ENCODE results near the gene ADAMTS12.
"Not testable (repeated sequence)": the region's sequence is repeated elsewhere in the genome, so short reads cannot be mapped to it uniquely, and the experiment has no call there.

Gene ADAMTS12

GRCh38 chr5:33579152-33579551 is 312.6 kb downstream of the ADAMTS12 start:
- DNase-seq = no peak
- in situ Hi-C loops (cut with MboI; ENCODE audit: low pct_unique_long_range_greater_than_20kb, low sequenced_read_pairs) = no loop called here

- no peak for DNase-seq
- in situ Hi-C loops (cut with MboI; ENCODE audit: low pct_unique_long_range_greater_than_20kb, low sequenced_read_pairs) = no loop called here
These were observed 314.8 kb downstream of the ADAMTS12 start for GRCh38 chr5:33576726-33577590.

- no peak for DNase-seq
These were observed 326.5 kb downstream of the ADAMTS12 start for GRCh38 chr5:33565324-33565723.

GRCh38 chr5:33563983-33564908 is 327.5 kb downstream of the ADAMTS12 start:
- in situ Hi-C loops (cut with MboI; ENCODE audit: low pct_unique_long_range_greater_than_20kb, low sequenced_read_pairs) = no loop called here
- no peak for DNase-seq

More at GRCh38 chr5:33565324-33565723, 326.5 kb downstream of the ADAMTS12 start:
- in situ Hi-C loops (cut with MboI; ENCODE audit: low pct_unique_long_range_greater_than_20kb, low sequenced_read_pairs) = no loop called here

GRCh38 chr5:33563530-33563929 is 328.3 kb downstream of the ADAMTS12 start:
- in situ Hi-C loops (cut with MboI; ENCODE audit: low pct_unique_long_range_greater_than_20kb, low sequenced_read_pairs) = no loop called here
- no peak for DNase-seq

- in situ Hi-C loops (cut with MboI; ENCODE audit: low pct_unique_long_range_greater_than_20kb, low sequenced_read_pairs) = no loop called here
- no peak for DNase-seq
These were observed 333.3 kb downstream of the ADAMTS12 start for GRCh38 chr5:33558489-33558888.

- in situ Hi-C loops (cut with MboI; ENCODE audit: low pct_unique_long_range_greater_than_20kb, low sequenced_read_pairs) = no loop called here
- DNase-seq = no peak
These were observed 334.2 kb downstream of the ADAMTS12 start for GRCh38 chr5:33557605-33558004.

- in situ Hi-C loops (cut with MboI; ENCODE audit: low pct_unique_long_range_greater_than_20kb, low sequenced_read_pairs) = no loop called here
These were observed 335.2 kb downstream of the ADAMTS12 start for GRCh38 chr5:33556330-33557328.

GRCh38 chr5:33549982-33550567 is 341.7 kb downstream of the ADAMTS12 start:
- no peak for DNase-seq
- in situ Hi-C loops (cut with MboI; ENCODE audit: low pct_unique_long_range_greater_than_20kb, low sequenced_read_pairs) = no loop called here

More at GRCh38 chr5:33556330-33557328, 335.2 kb downstream of the ADAMTS12 start:
- DNase-seq = no peak

- DNase-seq; in situ Hi-C loops (cut with MboI; ENCODE audit: low pct_unique_long_range_greater_than_20kb, low sequenced_read_pairs): not testable (repeated sequence)
These were observed 352.0 kb downstream of the ADAMTS12 start for GRCh38 chr5:33539790-33540189.

GRCh38 chr5:33539212-33539611 is 352.6 kb downstream of the ADAMTS12 start:
- in situ Hi-C loops (cut with MboI; ENCODE audit: low pct_unique_long_range_greater_than_20kb, low sequenced_read_pairs) = no loop called here
- DNase-seq = no peak

- in situ Hi-C loops (cut with MboI; ENCODE audit: low pct_unique_long_range_greater_than_20kb, low sequenced_read_pairs) = no loop called here
- DNase-seq = no peak
These were observed 353.6 kb downstream of the ADAMTS12 start for GRCh38 chr5:33538201-33538600.

- in situ Hi-C loops (cut with MboI; ENCODE audit: low pct_unique_long_range_greater_than_20kb, low sequenced_read_pairs) = no loop called here
- no peak for DNase-seq
These were observed 354.6 kb downstream of the ADAMTS12 start for GRCh38 chr5:33537240-33537639.

- no peak for DNase-seq
- in situ Hi-C loops (cut with MboI; ENCODE audit: low pct_unique_long_range_greater_than_20kb, low sequenced_read_pairs) = no loop called here
These were observed 355.0 kb downstream of the ADAMTS12 start for GRCh38 chr5:33536802-33537201.

- in situ Hi-C loops (cut with MboI; ENCODE audit: low pct_unique_long_range_greater_than_20kb, low sequenced_read_pairs) = no loop called here
- DNase-seq = no peak
These were observed 360.0 kb downstream of the ADAMTS12 start for GRCh38 chr5:33531824-33532223.

- no peak for DNase-seq
- in situ Hi-C loops (cut with MboI; ENCODE audit: low pct_unique_long_range_greater_than_20kb, low sequenced_read_pairs) = no loop called here
These were observed 360.8 kb downstream of the ADAMTS12 start for GRCh38 chr5:33531037-33531298.

GRCh38 chr5:33530183-33531036 is 361.4 kb downstream of the ADAMTS12 start:
- in situ Hi-C loops (cut with MboI; ENCODE audit: low pct_unique_long_range_greater_than_20kb, low sequenced_read_pairs) = no loop called here
- DNase-seq = no peak

- DNase-seq = no peak
- in situ Hi-C loops (cut with MboI; ENCODE audit: low pct_unique_long_range_greater_than_20kb, low sequenced_read_pairs) = no loop called here
These were observed 364.1 kb downstream of the ADAMTS12 start for GRCh38 chr5:33527696-33528095.

Measured in KBM-7 (cell line).